Psoas muscle (tissue), 8 donors: ENCODE results near the gene AGPAT3. TPM values are rescaled to one million over a fixed set of nuclear protein-coding genes. Genes with fewer than 3 reads are reported as not detected.
A peak's percentile ranks its signal among the peaks of the same experiment; 100 is the strongest.

Source experiments
- ATAC-seq, 4 donors: fragments of 200-7000 bp; cut with Tn5 transposase; one replicate each; pipeline ENCODE4 v1.9.1; 2020; ENCODE audit warnings: moderate library complexity in 3 of 4, mild to moderate bottlenecking in 2 of 4
- DNase-seq, 2 donors: peaks; one replicate each; pipeline ENCODE4 v3.0.0-alpha.2; 2020
- H3K27ac ChIP-seq: fragments of 200-600 bp; one replicate; pipeline ENCODE4 v1.8.0; 2022
- H3K27me3 ChIP-seq, 3 donors: fragments of 200-600 bp in 1 of 3; one replicate each; pipeline versions ENCODE4 v1.6.1 to v1.8.0; 2013 to 2022; ENCODE audit warnings: low read length in 2 of 3, mild to moderate bottlenecking in 2 of 3, moderate library complexity in 1 of 3; ENCODE audit not compliant: insufficient read depth in 3 of 3
- H3K36me3 ChIP-seq, 2 donors: fragments of 200-600 bp in 1 of 2; one replicate each; pipeline versions ENCODE4 v1.6.1 to v1.8.0; 2013 to 2022; ENCODE audit warnings: low read depth in 1 of 2, mild to moderate bottlenecking in 1 of 2, moderate library complexity in 1 of 2; ENCODE audit not compliant: insufficient read depth in 1 of 2
- H3K4me1 ChIP-seq: fragments of 200-600 bp; one replicate; pipeline ENCODE4 v1.8.0; 2022
- H3K4me3 ChIP-seq: fragments of 200-600 bp; one replicate; pipeline ENCODE4 v1.8.0; 2022; ENCODE audit warnings: mild to moderate bottlenecking
- H3K9me3 ChIP-seq: fragments of 200-600 bp; one replicate; pipeline ENCODE4 v1.8.0; 2022
- WGBS, 3 donors: extraction: QIAGEN DNeasy Blood & Tissue Kit; methylation state at CpG; one replicate each; pipeline versions ENCODE4 v1.1.6 to v1.1.7; 2013; 5-methylcytosine and 5-hydroxymethylcytosine counted together
- intact Hi-C, 2 donors: fragments of 100-400 bp; cut with DNase I; formaldehyde crosslinking; loops; one replicate each; pipeline versions ENCODE4 v1.11.0 to v1.14.2; 2022
- polyA plus RNA-seq, 3 donors: library from polyadenylated mRNA; stranded (reverse); fragments of 200-250 nt; gene quantifications; one replicate each; pipeline ENCODE4 v1.2.3, GENCODE V29; 2013
- total RNA-seq, 4 donors: library from RNA; stranded (reverse); fragmentation: NEBNext Ultra II Directional in 2 of 4; extraction: Animal tissue kit (Norgen Biotek cat#: 25700) in 2 of 4; gene quantifications; one replicate each; pipeline versions ENCODE4 v1.2.1 to v1.2.4, GENCODE V29; 2021 to 2023
- TF ChIP-seq, protein P1 (sequence below): fragments of 200-600 bp; IDR thresholded peaks from one replicate; pipeline ENCODE4 v1.8.0; 2022; ENCODE audit warnings: antibody characterized with exemption
- donor health status: healthy with polysubstance abuse.
- donor health status: DM: no; HTN: no; CAD: no; lungs with moderate emphysema.
- donor health status: Bipolar disorder and iron deficiency.
- donor health status: healthy.
- donor health status: DM: yes; HTN: yes; CAD: no.
- donor health status: DM: no; HTN: no; CAD: no.
- donor health status: DM: no; HTN: no; CAD: no.
- donor health status: DM: yes; HTN: yes; CAD: no.

AGPAT3 gene
- total and polyA plus RNA-seq, 7 donors = 28.4 to 117 (median 50.7) TPM

- Histone ChIP-seq H3K4me1 (no peaks in the 10 kb centered on the region), H3K27ac (no peak overlapping the region), H3K27me3 (no peaks in the 10 kb centered on the region), H3K36me3 (peaks cover 5 to 35% of the 10 kb centered on the region in 2 donors), H3K4me3 (no peak overlapping the region), H3K9me3 (no peaks in the 10 kb centered on the region)
- ATAC-seq (peak in 3 of 4 donors; percentile 8 to 31 (median 10)), DNase-seq (peak in 1 of 2 donors; percentile 46)
- TF ChIP-seq, protein P1, sequence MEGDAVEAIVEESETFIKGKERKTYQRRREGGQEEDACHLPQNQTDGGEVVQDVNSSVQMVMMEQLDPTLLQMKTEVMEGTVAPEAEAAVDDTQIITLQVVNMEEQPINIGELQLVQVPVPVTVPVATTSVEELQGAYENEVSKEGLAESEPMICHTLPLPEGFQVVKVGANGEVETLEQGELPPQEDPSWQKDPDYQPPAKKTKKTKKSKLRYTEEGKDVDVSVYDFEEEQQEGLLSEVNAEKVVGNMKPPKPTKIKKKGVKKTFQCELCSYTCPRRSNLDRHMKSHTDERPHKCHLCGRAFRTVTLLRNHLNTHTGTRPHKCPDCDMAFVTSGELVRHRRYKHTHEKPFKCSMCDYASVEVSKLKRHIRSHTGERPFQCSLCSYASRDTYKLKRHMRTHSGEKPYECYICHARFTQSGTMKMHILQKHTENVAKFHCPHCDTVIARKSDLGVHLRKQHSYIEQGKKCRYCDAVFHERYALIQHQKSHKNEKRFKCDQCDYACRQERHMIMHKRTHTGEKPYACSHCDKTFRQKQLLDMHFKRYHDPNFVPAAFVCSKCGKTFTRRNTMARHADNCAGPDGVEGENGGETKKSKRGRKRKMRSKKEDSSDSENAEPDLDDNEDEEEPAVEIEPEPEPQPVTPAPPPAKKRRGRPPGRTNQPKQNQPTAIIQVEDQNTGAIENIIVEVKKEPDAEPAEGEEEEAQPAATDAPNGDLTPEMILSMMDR = no peak
- intact Hi-C loops = no loop called here
- WGBS, 3 donors = 63 to 77% (median 68%) methylated on average over 30 to 31 of the region's 31 CpGs
Observed at GRCh38 chr21:43984905-43985689, 120.1 kb downstream of the AGPAT3 start.

GRCh38 chr21:43985690-43986251 is 120.7 kb downstream of the AGPAT3 start:
- H3K4me3 ChIP-seq = no peak overlapping the region
- no peak for DNase-seq
- no peaks in the 10 kb centered on the region for H3K4me1 ChIP-seq
- intact Hi-C loops = no loop called here
- H3K27me3 ChIP-seq = no peaks in the 10 kb centered on the region
- peaks cover 5 to 29% of the 10 kb centered on the region in 2 donors for H3K36me3 ChIP-seq
- 14 to 21% (median 20%) methylated on average over 22 of the region's 22 CpGs for WGBS, 3 donors
- H3K9me3 ChIP-seq = no peaks in the 10 kb centered on the region
- H3K27ac ChIP-seq = no peak overlapping the region
- TF ChIP-seq, protein P1 = no peak
- peak in 2 of 4 donors; percentile 18 to 31 for ATAC-seq

- 63 to 70% (median 64%) methylated on average over 22 of the region's 22 CpGs for WGBS, 3 donors
- H3K4me1 ChIP-seq = no peaks in the 10 kb centered on the region
- no peaks in the 10 kb centered on the region for H3K27me3 ChIP-seq
- TF ChIP-seq, protein P1 = no peak
- DNase-seq (peak in 1 of 2 donors; percentile 26), ATAC-seq (peak in 1 of 4 donors; percentile 3)
- peaks cover 2 to 19% of the 10 kb centered on the region in 2 donors for H3K36me3 ChIP-seq
- H3K27ac ChIP-seq = no peak overlapping the region
- no peak overlapping the region for H3K4me3 ChIP-seq
- no peaks in the 10 kb centered on the region for H3K9me3 ChIP-seq
- intact Hi-C loops = no loop called here
Observed at GRCh38 chr21:43986544-43987451, 121.8 kb downstream of the AGPAT3 start.

DNA sequence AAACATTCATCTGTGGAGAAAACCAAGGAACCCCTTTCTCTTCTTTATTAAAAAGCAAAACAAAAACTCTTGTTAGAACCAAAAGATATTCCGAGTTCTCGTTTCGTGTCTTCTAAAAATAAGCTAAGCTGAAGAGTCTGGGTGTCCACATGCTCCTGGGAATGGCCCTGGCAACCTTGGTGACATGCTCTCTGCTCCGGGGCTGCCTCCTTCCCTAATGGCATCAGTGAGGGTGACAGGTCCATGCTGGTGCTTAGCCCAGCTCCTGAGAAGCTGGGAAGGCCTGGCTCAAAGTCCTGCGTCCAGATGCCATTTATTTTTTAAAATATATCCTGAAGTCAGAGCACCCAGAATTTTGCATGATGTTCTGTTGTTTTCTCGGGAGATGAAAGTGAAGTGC is 122.5 kb downstream of the AGPAT3 start:
- ATAC-seq = peak in 2 of 4 donors; percentile 39 to 53
- H3K9me3 ChIP-seq = no peaks in the 10 kb centered on the region
- peaks cover 0 to 12% of the 10 kb centered on the region in 2 donors for H3K36me3 ChIP-seq
- peak in 1 of 2 donors; percentile 50 for DNase-seq
- TF ChIP-seq, protein P1 = no peak
- H3K4me1 ChIP-seq = no peaks in the 10 kb centered on the region
- whole genome bisulfite sequencing, 3 donors = 31 to 68% (median 36%) methylated on average over 6 of the region's 6 CpGs
- no peak overlapping the region for H3K4me3 ChIP-seq
- H3K27me3 ChIP-seq = no peaks in the 10 kb centered on the region
- no peak overlapping the region for H3K27ac ChIP-seq
- intact Hi-C loops = no loop called here
